Ovary (tissue), 9 donors: Measurements from ENCODE around the gene CGNL1. TPM values are rescaled to one million over a fixed set of nuclear protein-coding genes. Genes with fewer than 3 reads are reported as not detected.

Source experiments
- DNase-seq, 5 donors: peaks; one replicate each; pipeline ENCODE4 v3.0.0-alpha.2; 2019 to 2020
- H3K27ac ChIP-seq, 2 donors: fragments of 200-600 bp; one replicate each; pipeline versions ENCODE4 v1.5.1 to v1.8.0; 2019 to 2022
- H3K27me3 ChIP-seq: fragments of 200-600 bp; one replicate; pipeline ENCODE4 v1.8.0; 2022
- H3K36me3 ChIP-seq: fragments of 200-600 bp; sonication (generic); one replicate; pipeline ENCODE4 v1.5.1; 2019
- H3K4me1 ChIP-seq: one replicate; pipeline ENCODE4 v1.8.1; 2013; ENCODE audit warnings: mild to moderate bottlenecking, moderate library complexity; ENCODE audit not compliant: insufficient read depth
- H3K4me3 ChIP-seq: fragments of 200-600 bp; sonication (generic); one replicate; pipeline ENCODE4 v1.5.1; 2017
- H3K9me3 ChIP-seq, 2 donors: fragments of 200-600 bp in 1 of 2; sonication (generic) in 1 of 2; one replicate each; pipeline versions ENCODE4 v1.5.1 to v1.8.1; 2013 to 2019; ENCODE audit warnings: mild to moderate bottlenecking in 1 of 2, moderate library complexity in 1 of 2
- EP300 ChIP-seq: sonication (generic); formaldehyde crosslinking; IDR thresholded peaks from one replicate; pipeline ENCODE4 v1.6.1; 2017; ENCODE audit warnings: antibody characterized with exemption
- POLR2A ChIP-seq: fragments of 450-650 bp; IDR thresholded peaks from one replicate; pipeline ENCODE4 v1.6.1; 2017; ENCODE audit warnings: antibody characterized with exemption, mild to moderate bottlenecking, moderate library complexity
- WGBS, 3 donors: extraction: QIAGEN DNeasy Blood & Tissue Kit in 1 of 3; methylation state at CpG; one replicate each; pipeline versions ENCODE4 v1.1.5 to v1.1.7; 2013 to 2017; 5-methylcytosine and 5-hydroxymethylcytosine counted together
- intact Hi-C, 4 donors: fragments of 100-400 bp; cut with DNase I; formaldehyde crosslinking; loops; one replicate each; pipeline versions ENCODE4 v1.11.0 to v1.15.1; 2022 to 2023
- polyA plus RNA-seq, 2 donors: library from polyadenylated mRNA; stranded (reverse); fragments of 200-250 nt in 1 of 2; fragments of 350-450 nt in 1 of 2; fragmentation: Illumina TruSeq in 1 of 2; extraction: RNeasy Lipid Tissue Mini Kit (QIAGEN cat#74804) in 1 of 2; gene quantifications; one replicate each; pipeline ENCODE4 v1.2.3, GENCODE V29; 2013 to 2014
- total RNA-seq, 7 donors: library from RNA; depleted of rRNA in 2 of 7; stranded (reverse); fragments of >200 nt in 2 of 7; fragmentation: NEBNext Ultra II Directional in 3 of 7; extraction: Animal tissue kit (Norgen Biotek cat#: 25700) in 3 of 7; gene quantifications; one replicate each; pipeline versions ENCODE4 v1.1.0 to v1.2.4, GENCODE V29; 2016 to 2023
- TF ChIP-seq, protein P1 (sequence below), 3 donors: fragments of 450-650 bp in 2 of 3; fragments of 200-600 bp in 1 of 3; IDR thresholded peaks; one replicate each; pipeline versions ENCODE4 v1.5.1 to v1.8.0; 2016 to 2022; ENCODE audit warnings: antibody characterized with exemption in 3 of 3, mild to moderate bottlenecking in 1 of 3
- donor health status: DM: no; HTN: no; CAD: no; lungs with moderate emphysema.
- donor health status: DM: no; HTN: no; CAD: no.
- donor health status: Bipolar disorder and iron deficiency.
- donor health status: DM: yes; HTN: yes; CAD: no.
- donor health status: DM: no; HTN: no; CAD: no.
- donor health status: DM: yes; HTN: yes; CAD: no.

CGNL1 gene
- total and polyA plus RNA-seq, 9 donors: 7.8 to 26.1 (median 13.6) TPM

- TF ChIP-seq POLR2A: no peak
- TF ChIP-seq EP300: no peak
- intact Hi-C loops: loop anchor here in 1 of 4 donors (10.0 kb wide), 1 partner anchor 100 kb away; no protein-coding TSS in a partner anchor
- 68 to 79% (median 73%) methylated on average over 9 of the region's 9 CpGs for WGBS, 3 donors
- Histone ChIP-seq H3K4me3 (no peak overlapping the region), H3K4me1 (no peaks in the 10 kb centered on the region), H3K27me3 (no peaks in the 10 kb centered on the region), H3K27ac (no peak overlapping the region), H3K9me3 (no peaks in the 10 kb centered on the region), H3K36me3 (no peaks in the 10 kb centered on the region)
- DNase-seq: no peak
These were observed 11.9 kb upstream of the CGNL1 start for GRCh38 chr15:57364282-57365007.

- Histone ChIP-seq H3K36me3 (no peaks in the 10 kb centered on the region), H3K4me3 (no peak overlapping the region), H3K27me3 (no peaks in the 10 kb centered on the region), H3K27ac (no peak overlapping the region), H3K4me1 (no peaks in the 10 kb centered on the region), H3K9me3 (no peaks in the 10 kb centered on the region)
- intact Hi-C loops: loop anchor here in 1 of 4 donors (10.0 kb wide), 1 partner anchor 97 kb away; no protein-coding TSS in a partner anchor
- no peak for DNase-seq
- TF ChIP-seq, protein P1, sequence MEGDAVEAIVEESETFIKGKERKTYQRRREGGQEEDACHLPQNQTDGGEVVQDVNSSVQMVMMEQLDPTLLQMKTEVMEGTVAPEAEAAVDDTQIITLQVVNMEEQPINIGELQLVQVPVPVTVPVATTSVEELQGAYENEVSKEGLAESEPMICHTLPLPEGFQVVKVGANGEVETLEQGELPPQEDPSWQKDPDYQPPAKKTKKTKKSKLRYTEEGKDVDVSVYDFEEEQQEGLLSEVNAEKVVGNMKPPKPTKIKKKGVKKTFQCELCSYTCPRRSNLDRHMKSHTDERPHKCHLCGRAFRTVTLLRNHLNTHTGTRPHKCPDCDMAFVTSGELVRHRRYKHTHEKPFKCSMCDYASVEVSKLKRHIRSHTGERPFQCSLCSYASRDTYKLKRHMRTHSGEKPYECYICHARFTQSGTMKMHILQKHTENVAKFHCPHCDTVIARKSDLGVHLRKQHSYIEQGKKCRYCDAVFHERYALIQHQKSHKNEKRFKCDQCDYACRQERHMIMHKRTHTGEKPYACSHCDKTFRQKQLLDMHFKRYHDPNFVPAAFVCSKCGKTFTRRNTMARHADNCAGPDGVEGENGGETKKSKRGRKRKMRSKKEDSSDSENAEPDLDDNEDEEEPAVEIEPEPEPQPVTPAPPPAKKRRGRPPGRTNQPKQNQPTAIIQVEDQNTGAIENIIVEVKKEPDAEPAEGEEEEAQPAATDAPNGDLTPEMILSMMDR (IDR thresholded peaks at IDR 0.05): no peak
- no peak for TF ChIP-seq EP300
- no peak for TF ChIP-seq POLR2A
- WGBS, 3 donors: 63 to 78% (median 69%) methylated on average over 4 of the region's 4 CpGs
These were observed 8.7 kb upstream of the CGNL1 start for GRCh38 chr15:57367556-57367955.

GRCh38 chr15:57370929-57371328 is 5.4 kb upstream of the CGNL1 start:
- no peak overlapping the region for H3K4me3 ChIP-seq
- H3K4me1 ChIP-seq: no peaks in the 10 kb centered on the region
- H3K9me3 ChIP-seq: no peaks in the 10 kb centered on the region
- no peaks in the 10 kb centered on the region for H3K36me3 ChIP-seq
- intact Hi-C loops: loop anchor here in 1 of 4 donors (10.0 kb wide), 1 partner anchor 154 kb away; no protein-coding TSS in a partner anchor
- 87 to 97% (median 92%) methylated on average over 1 of the region's 1 CpG for WGBS, 3 donors
- no peak for TF ChIP-seq POLR2A
- TF ChIP-seq, protein P1 (IDR thresholded peaks at IDR 0.05): no peak
- no peak for TF ChIP-seq EP300
- no peak overlapping the region for H3K27ac ChIP-seq
- H3K27me3 ChIP-seq: no peaks in the 10 kb centered on the region
- no peak for DNase-seq

- H3K36me3 ChIP-seq: no peaks in the 10 kb centered on the region
- TF ChIP-seq, protein P1 (IDR thresholded peaks at IDR 0.05): no peak
- no peak for TF ChIP-seq POLR2A
- no peak for TF ChIP-seq EP300
- H3K4me1 ChIP-seq: peaks cover 3% of the 10 kb centered on the region
- H3K4me3 ChIP-seq: no peak overlapping the region
- H3K27ac ChIP-seq: no peak overlapping the region
- H3K27me3 ChIP-seq: no peaks in the 10 kb centered on the region
- WGBS, 3 donors: 91 to 92% (median 91%) methylated on average over 4 of the region's 4 CpGs
- DNase-seq: no peak
- H3K9me3 ChIP-seq: no peaks in the 10 kb centered on the region
- intact Hi-C loops: loop anchor here in 1 of 4 donors (10.0 kb wide), 1 partner anchor 151 kb away; no protein-coding TSS in a partner anchor
These were observed 2.9 kb upstream of the CGNL1 start for GRCh38 chr15:57373251-57373881.

- no peaks in the 10 kb centered on the region for H3K36me3 ChIP-seq
- no peaks in the 10 kb centered on the region for H3K9me3 ChIP-seq
- no peak overlapping the region for H3K4me3 ChIP-seq
- no peak overlapping the region for H3K27ac ChIP-seq
- no peaks in the 10 kb centered on the region for H3K27me3 ChIP-seq
- H3K4me1 ChIP-seq: peaks cover 3% of the 10 kb centered on the region
- DNase-seq: no peak
- TF ChIP-seq POLR2A (no peak), EP300 (no peak)
- TF ChIP-seq, protein P1 (IDR thresholded peaks at IDR 0.05): no peak
- WGBS, 3 donors: 95 to 100% (median 96%) methylated on average over 1 of the region's 1 CpG
- intact Hi-C loops: loop anchor here in 1 of 4 donors (10.0 kb wide), 1 partner anchor 151 kb away; no protein-coding TSS in a partner anchor
These were observed 2.4 kb upstream of the CGNL1 start for GRCh38 chr15:57373882-57374276.
